NCI-H2227 (cell line): Measurements from ENCODE around the gene ARHGEF17.

ENCODE experiments used
- DNase-seq: peaks from one replicate; lab custom pipeline; 2025; ENCODE audit not compliant: unreplicated experiment; lab: John Stamatoyannopoulos, UW

Gene ARHGEF17

DNA sequence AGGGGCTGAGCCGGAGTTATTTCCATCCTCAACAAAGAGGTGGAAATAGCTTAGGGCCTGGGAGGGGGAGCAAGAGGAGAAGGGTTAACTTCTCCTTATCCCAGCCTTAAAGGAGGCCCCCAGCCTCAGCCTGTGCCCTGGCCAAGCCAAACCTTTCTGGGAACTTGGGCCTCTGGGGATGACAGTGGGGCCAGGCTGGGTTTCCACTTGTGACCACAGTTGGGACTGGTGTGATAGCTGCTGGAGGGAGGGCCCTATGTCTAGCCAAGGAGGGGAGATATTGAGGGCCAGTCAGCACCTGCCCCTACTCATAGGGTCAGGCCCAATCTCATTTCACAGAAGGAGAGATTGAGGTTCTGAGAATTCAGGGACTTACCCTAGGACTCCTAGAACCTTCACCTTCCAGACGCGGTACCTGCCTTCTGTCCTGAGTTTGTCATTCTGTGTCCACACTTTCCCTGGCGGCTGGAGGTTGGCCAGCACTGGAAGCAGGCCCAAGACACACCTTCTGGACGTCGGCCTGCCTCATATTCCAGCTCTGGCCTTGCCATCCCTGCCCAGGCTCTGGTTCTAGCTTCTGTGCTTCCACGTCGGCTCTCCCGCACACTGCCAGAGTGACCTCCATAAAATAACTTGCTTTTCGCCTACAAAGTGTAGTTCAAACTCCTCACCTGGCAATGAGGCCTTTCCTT lies 71.3 kb downstream of the ARHGEF17 start:
- no peak for DNase-seq

DNA sequence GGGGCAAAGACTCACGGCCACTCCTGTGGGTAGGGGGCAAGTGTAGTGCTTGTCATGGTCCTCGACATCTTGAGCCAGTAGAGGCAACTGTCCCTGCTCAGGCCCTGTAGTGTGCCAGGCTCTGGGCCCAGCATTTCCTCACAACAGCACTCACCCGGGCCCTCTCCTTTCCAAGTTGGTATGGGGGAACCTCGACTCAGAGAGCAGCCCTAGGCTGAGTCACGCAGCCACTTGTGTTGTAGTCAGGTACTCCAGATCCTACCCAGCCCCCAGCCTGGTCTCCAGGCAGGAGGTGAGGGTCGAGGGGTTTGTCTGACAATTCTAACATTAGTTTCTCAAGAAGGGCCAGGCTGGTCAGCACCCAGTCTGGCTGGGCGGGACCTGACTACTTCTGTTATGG lies 72.3 kb downstream of the ARHGEF17 start:
- DNase-seq: no peak

DNA sequence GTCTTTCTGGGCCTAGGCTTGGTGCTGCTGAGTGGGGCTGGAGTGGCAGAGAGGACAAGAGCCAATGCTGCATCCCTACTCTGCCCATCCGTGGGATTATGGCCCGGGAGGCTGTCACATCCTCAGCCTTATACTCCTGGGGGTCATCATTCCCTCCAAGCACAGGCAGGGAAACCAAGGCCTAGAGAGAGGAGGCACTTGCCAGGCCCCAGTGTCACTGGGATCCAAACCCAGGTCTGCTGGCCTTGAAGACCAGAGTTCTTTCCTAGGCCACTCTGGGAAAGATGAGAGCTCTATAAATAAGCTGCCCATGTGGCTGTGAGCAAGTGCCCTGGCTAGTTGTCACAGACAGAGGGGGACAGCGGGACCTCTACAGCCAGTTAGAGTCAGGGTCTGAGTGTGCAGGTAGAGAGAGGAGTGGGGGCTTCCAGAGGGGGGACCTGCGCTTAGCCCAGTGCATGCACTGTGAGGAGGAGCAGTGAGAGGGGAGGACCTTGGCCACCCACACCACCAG lies 72.9 kb downstream of the ARHGEF17 start:
- no peak for DNase-seq

DNA sequence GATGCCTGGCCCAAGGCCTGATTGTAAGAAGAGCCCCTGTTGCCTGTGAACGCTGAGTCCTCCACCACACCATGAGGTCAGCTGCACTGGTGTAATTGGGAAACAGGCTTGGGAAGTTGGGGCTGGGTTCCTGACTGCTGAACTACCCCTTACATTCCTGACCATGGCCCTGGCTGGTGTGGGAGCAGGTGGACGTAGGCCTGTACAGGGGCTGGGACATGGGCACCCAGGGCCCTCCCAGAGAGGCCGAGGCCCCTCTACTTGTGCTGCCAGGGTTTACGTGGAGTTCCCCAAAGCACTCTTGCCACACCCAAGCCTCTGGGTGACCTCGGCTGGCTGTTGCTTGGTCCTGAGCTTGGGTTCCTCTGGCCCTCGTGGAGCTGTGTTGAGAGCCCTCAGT lies 73.5 kb downstream of the ARHGEF17 start:
- no peak for DNase-seq

DNA sequence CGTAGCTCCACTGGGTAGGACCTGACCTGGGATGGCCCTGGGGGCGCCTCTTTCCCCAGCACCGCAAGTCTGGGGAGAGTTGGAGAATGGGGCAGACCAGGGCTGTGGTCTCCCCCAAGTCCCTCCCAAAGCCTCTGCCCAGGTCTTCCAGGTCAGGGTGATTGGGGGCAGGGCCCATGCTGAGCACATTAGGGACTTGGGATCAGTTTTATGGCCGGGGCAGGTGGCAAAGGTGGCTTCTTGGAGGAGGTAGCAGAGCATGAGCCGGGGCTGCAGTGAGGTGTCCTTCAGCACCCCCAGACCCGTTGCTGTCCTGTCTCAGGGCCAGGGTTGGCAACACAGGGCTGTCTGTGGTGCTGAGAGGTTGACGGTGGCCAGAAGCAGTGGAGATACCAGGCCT lies 74.1 kb downstream of the ARHGEF17 start:
- no peak for DNase-seq

DNA sequence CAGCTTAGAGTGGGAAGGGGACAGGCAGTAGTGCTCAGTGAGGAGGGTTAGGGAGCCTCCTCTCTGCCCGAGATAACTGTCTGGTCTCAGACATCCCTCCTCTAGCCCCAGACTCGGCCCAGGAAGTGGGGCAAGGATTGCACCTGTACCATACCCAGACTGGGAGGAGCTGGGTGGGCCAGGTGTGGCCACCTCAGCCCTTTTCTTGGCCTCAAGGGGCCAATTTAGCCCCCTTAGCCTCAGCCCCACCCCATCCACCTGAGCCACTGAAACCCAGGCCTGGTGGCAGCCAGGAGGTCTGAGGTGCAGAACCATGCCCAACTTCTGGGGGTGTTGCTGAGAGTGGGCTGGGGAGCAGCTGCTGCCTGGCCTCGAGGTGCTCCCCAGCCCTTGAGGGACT lies 74.7 kb downstream of the ARHGEF17 start:
- DNase-seq: no peak

DNA sequence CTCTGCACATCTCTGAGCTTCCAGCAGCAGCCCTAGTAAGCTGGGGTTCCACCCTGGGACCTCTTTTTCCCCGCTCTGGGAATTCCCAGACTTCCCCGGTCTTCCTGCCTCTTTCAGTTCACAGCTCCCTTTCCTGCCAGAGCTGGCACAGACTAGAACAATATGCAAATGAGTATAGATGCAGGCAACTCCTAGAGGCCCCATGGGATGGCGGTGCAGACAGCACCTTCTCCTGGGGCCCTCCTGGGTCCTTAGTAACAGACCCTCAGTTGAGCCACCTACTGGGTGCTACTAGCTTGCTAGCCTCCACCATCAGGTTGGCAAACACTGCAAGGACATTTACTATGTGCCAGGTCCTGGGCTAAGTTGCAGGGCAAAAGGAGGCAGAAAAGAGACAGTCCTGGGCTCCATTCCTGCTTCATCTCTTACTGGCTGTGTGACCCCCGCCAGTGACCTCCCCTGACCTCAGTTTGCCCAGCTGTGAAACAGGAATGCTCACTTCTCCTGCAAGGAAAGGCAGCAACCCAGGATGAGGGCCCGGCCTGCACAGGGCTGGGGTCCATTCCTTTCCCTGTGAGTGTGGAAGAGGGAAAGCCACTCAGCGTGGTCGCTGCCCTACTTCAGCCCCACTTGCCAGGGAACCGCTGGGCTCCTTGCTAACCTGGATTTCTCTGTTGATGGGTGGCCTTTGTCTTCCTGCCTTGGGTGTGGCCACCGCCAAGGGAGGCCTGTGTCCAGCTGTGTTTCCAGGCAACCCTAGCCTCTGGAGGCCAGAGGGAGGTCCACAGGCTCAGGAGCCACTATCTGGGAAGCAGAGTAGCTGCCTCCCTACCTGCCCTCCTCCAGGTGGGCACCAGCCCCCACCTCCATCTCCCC lies 75.4 kb downstream of the ARHGEF17 start:
- no peak for DNase-seq

DNA sequence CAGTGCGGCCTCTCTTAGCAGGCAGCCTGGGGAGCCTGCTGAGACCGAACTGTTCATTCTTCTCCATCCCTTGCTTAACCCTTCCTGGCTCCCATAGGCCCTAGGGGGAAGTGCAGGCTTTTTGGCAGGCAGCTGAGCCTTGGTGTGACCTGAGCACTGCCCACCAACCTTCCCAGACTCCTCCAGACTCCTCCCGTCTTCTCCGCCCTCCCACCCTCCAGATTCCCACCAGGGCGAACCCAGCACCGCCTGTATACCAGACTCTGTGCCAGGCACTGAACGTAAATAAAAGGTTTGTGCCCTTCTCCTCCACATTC lies 76.0 kb downstream of the ARHGEF17 start:
- no peak for DNase-seq

DNA sequence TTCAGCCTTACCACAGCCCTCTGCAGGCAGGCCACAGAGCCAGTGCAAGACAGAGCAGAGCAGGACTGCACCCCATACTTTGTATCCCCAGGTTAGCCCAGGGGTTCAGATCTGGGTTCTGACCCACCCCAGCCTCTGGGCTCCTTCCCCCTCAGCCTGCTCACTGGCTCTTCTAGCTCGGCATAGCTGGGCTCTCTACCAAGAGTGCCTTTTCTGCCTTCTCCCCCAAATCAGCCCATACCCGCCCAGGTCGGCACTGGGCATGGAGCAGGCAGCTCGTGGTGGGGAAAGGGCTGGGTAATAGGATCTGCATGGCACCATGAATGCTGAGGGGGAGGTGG lies 76.4 kb downstream of the ARHGEF17 start:
- DNase-seq: no peak

DNA sequence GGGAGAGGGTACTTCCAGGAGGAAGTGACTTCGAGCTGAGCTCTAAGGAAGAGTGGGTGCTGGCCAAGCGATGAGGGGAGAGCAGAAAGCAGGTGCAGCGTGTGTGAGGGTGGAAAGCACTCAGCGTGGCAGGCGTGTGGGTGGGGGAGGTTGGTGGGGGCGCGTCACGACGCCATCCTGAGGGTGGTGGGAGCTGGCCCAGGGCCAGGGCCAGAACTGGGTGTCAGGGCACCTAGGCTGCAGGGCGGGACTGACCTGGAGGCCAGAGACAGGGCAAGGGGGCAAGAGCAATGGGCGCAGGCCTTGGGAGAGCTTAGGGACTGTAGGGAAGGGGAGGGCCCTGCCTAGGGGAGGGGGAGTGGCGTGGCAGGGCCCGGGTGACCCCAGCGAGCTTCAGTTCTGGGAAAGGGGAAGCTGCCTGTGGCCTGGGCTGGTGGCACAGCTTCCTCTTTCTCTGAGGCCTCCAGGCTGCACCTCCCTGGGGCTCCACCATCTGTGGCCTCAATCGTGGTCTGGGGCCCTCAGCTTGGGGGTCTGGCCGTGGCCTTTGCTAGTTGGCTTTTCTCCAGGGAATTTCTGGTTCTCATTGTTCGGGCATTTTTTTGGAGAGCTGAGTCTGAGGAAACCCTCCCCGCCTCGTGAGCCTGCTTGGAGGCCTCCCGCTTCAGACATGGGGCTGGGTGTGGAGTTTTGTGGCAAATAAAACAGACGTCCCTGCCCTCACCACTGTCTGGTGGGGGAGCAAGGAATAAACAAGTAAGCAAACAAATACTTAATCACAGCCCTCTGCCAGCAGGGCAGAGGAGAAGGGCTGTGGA lies 77.0 kb downstream of the ARHGEF17 start:
- DNase-seq: no peak

DNA sequence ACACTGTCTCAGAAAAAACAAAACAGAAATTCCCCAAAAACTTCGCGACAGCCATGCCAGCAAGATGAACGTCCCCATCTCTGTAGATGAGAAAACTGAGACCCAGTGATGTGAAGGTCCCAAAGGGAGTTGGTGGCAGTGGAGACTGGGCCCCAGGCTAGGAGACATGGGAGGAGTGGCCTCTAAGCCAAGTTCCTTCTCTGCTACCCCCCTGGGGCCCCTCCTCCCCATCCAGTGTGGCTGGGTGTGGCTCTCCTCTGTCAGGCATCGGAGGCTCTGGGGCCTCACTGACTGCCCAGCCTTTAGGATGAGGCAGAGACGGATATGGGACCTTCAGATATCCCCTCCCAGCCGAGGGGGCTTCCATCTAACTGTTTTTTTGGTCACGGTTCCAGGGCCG lies 77.9 kb downstream of the ARHGEF17 start:
- DNase-seq: no peak

DNA sequence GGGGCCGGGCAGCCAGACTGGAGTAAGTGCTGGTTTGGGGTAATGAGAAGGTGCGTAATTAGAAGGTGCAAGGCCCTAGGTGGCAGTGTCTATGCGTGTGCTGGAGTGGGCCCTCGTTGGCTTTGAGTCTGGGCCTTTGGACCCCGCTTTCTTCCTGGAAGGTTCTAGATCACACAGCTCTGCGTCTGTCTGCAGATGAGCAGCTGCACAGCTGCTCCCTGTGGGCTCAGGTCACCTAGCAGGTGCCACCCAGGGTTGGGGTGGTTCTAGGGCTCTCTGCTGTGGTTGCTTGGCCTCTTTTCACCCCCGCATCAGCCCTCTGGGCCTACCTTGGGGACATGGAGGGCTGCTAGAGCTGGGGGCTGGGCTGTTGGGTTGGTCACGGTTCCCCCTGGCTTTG lies 78.5 kb downstream of the ARHGEF17 start:
- DNase-seq: no peak

DNA sequence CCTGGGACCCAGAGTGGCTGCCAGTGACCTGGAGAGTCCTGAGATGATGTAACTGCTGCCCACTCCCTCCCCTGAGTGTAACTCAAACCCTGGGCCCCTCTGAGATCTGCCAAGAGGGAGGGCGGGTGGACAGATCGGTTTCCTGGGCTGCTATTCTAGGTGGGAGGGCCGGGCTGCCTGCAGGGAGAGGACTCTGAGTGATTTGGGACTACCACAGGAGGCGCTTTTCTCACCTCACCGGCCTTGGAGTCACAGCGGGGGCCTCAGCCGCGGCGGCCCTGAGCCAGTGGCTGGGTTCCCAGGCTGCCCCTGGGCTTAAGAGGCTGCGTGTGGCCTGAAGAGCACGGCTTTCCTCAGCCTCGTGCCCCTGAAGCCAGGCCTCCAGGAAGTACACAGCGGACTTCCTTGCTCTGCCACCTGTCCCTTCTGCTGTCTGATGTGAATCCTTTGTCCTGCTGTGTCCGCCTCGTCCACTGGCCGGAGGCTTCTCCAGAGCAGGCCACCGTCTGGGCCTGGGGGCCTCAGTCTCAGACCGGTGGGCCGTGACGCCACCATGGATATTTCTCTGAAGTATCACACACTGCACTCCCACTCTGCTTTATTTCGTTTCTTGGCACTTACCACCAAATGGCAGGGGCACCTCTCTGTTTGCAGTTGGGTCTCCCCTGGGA lies 79.7 kb downstream of the ARHGEF17 start:
- no peak for DNase-seq

DNA sequence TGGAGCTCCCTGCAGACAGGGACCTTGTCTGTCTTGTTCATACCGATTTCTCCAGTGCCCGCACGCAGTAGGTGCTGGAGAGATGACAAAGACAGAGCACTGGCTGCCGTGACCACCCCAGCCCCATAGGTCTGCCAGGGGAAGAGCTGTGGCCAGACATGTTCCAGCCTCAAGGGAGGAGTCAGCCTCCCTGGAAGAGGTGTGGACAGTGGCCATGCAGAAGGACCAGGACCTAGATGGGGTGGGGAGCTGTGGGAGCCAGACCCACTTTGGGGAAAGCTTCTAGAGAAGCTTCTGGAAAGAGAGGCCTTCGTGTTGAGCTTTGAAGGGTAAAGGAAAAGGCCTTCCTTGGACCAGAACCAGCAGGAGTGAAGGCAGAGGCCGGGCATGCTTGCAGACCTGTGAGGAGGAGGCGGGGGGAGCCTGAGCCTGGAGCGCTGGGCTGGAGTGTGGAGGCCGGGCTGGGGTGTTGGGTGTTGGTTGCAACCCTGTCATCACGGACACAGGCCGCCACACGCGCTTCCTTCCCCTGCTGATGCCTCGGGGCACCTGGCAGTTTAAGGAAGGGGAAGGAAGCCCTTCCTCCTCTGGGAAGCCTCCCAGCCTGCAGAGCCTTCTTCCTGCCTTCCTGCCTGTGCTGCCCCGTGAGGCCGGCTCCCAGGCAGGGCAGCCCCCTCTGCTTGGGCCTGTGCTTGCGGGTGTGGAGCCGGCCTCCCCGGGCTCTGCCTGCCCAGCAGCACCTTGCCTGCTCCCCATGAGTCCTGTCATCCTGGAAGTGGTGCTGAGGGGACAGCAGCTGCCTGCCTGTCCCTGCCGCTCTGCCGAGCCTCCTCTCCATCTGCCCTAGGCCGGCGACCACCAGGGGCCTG lies 80.4 kb downstream of the ARHGEF17 start:
- DNase-seq: no peak

DNA sequence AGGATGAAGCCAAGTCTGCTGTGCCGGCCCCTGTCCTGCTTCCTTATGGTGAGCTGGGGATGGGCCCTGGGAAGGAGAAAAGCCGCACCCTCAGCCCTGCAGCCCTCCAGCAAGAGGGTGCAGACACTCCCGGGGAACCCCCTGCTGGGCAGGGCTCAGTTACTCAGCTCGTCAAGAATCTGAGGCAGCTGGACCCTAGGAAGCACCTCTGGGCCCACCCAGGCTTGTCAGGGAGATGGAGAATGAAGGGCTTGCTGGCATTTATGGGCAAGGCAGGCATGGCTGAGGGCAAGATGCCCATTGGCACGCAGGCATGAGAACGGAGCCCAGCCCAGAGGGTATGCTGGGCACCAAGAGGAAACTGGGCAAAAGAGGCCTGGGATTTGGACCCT lies 81.1 kb downstream of the ARHGEF17 start:
- no peak for DNase-seq

DNA sequence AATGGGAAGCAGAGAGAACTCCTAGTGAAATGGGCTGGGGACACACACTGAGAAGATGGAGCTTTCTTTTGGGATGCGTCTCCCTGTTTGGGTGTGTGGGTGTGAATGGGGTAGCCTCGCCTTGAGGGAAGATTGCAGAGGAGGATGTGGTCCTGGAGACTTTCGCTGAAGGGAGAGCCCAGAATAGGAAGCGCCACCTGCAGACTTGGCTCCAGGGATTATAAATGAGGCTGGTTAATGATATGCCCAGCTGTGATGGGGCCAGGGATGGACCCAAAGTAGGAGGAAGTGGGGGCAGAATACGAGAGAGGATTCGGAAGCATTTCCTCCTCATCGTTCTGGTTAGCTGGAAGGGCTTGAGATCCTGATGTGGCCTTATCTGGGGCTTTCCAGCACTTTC lies 81.8 kb downstream of the ARHGEF17 start:
- DNase-seq: no peak

DNA sequence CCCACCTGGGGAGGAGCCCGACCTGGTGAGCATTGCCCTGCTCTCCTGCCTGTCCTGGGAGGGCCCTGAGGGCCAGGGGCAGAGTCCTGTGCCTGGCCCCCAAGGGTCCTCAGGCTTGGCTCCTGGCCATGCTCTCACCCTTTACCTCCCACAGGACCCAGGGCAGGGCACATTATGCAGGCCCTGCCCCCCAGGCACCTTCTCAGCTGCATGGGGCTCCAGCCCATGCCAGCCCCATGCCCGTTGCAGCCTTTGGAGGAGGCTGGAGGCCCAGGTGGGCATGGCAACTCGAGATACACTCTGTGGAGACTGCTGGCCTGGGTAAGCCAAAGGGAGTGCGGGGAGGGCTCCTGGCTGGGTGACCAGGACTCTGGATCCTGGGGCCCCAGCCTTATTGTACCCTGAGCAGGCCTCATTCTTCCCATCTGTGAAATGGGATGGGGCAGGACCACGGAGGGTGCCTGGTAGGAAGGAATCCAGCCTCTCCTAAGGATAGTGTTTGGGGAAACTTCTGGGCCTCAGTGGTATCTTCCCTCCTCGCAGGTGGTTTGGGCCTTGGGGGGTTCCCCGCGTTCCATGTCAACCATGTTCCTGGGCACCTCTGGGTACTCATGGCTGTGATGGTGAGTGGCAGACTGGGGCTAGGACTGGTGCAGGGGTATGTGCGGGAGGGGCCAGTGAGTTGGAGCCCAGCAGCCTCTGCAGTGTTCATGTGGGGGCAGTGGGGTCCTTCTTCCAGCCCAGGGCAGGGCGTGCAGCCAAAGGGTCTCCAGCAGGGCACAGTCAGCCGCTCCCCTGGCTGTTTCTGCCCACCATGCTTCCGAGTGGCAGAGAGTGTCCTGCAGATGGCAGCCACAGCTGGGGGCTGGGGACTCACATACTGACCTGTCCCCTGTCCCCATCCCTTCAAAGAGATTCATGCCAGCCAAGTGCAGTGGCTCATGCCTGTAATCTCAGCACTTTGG lies 82.8 kb downstream of the ARHGEF17 start:
- DNase-seq: no peak

DNA sequence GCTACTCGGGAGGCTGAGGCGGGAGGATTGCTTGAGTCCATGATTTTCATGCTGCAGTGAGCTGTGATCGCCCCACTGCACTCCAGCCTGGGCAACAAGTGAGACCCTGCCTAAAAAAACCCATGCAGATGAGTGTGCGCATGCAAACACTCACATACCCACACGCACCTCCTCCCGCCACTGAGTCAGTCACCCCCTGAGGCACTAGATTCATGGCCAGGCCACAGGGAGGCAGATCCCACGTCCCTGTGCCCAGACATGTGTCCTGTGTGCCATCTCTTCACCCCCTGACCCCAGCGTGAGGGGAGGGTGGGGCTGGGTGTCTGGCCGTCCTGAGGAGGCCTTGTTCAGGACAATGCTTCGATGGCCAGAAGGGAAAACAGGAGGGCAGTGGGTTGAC lies 83.6 kb downstream of the ARHGEF17 start:
- no peak for DNase-seq
